ENCODE measurements around the gene RASL11B.
A peak's percentile ranks its signal among the peaks of the same experiment; 100 is the strongest.

Gene RASL11B

DNA sequence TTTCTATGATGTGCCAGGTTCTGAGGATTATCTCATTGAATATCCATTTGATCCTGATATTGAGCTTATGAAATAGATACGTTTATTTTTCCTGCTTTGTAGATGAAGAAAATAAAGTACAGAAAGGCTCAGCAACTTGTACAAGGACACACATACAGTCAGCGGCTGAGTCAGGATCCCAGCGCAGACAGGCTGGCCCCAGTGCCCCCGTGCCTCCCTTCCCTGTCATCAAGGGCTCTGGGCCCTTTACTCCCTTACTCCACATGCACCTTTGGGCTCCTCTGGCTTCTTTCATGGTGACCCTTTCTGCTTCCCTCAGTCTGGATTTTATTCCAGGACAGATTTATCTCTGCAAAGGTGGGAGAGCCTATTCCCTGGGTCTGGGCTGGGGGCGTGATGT, 12.8 kb downstream of the RASL11B start:
- no peak for DNase-seq (ENCODE audit: low spot score)

DNA sequence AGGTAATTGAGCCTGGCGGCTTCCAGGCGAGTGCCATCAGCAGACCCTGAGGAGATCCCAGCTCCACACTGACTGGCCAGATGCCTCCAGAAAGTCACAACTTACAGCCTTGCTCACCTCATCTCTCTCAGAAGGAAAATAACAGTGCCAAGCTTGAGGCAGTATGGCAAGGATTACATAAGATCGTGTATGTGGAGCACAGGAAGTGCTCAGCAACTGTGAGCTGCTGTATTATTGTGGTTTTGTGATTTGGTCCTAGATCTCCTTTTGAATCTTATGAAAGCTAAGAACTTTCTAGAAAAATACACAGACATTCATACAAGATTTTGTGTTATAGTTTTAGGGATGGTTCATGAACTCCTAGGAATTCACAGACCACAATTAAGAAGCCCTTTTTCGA, 14.0 kb downstream of the RASL11B start:
- DNase-seq (ENCODE audit: low spot score) = no peak

DNA sequence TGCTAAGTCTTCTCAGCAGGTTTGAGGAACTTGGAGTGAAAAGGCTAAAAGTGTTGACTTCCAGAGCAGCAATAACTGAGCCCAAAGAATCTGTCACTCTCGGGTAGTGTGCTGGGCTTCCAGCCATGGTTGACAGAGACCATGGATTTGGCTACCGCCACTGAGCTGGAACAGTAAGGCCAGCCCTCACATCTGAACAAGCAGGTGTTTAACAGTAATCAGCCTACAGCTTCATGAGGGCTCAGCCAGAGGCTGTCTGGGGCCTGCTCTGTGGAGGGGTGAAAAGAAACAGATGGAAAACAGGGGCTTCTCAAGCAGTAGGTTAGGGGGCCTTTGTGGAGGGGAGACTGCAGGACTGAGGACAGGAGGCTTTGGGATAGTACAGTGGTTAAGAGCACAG, 14.9 kb downstream of the RASL11B start:
- no peak for DNase-seq (ENCODE audit: low spot score)

- no peak for DNase-seq (ENCODE audit: low spot score)
These were observed 15.6 kb downstream of the RASL11B start for GRCh38 chr4:52877694-52878093.

DNA sequence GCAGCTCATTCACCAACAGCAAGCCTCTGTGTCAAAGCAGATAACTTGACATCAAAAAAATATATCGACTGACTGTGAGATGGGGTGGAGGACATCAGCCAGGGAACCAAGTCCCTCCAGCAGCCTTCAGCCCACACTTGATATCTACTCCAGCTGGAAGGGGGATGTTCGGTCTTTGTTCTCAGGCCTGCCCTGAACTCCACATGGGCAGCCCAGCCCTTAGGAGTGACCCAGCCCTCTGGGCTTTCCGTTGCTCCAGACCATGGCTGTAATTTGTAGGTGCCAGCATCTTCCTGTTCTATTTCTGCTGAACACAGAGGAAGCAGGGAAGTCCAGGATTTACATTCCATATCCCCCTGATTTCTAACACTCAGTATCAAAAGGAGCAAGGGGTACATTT, 17.4 kb downstream of the RASL11B start:
- no peak for DNase-seq (ENCODE audit: low spot score)

- DNase-seq (ENCODE audit: low spot score) = no peak
These were observed 18.9 kb downstream of the RASL11B start for GRCh38 chr4:52880994-52881393.

GRCh38 chr4:52883183-52883621, 21.1 kb downstream of the RASL11B start:
- no peak for DNase-seq (ENCODE audit: low spot score)

DNA sequence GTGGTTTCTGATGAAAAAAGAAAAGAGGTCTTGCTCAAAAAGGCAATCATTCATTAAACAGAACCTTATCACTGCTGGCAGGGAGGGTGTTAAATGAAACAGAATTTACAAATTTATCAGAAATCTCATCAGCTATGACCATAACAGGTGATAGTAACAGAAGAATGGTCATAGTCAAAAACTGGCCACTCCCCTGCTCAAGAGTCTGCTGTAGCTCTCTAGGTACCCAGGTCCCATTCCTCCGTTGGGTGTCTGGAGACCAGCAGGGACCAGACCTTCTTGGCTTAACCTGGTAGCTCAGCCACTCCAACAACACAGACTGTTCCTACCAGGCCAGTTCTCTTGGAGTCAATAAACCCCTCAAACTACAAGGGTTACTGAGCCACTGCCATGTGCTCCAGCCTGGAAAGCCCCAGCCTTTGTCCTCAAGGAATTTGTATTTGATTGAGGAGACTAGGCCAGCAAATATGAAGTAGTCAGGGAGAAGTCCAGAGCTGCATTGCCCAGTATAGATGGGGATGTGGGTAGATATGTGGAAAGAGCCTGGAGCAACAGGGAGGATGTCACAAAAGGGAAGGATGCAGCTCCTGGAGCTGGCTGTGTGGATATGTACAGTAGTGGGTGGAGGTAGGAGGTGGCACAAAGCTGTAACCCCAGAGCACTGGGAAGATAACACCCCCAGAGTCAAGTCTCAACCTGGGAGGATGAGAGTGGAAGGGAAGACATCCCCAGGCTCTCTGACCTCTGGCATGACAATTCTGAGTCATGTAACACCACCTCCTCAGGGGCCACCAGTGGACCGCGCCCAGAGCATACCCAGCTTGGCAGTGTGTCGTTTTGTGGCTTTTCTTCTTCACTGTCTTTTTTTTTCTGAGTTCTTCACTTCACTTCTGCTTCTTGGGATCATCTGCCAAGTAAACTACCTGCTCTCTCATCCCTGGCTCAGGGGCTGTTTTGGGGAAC, 21.9 kb downstream of the RASL11B start:
- DNase-seq (ENCODE audit: low spot score) = no peak

DNA sequence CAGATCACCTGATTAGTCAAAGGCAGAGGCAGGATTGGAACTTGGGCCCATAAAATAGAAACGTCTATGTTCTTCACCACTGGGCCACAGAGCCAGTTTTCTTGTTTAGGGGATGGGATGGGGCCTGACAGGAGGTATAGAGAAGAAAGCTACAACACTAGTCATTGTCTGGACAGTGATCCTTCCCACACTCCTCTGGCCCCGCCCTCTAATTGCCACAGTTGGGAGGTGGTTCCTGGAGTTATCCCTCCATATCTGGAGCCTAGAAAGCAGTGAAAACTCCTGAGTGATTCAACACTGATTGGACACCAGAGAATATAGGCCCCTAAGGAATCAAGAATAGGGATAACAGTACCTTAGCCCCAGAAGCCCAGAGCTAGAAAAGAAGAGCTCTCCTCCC, 22.9 kb downstream of the RASL11B start:
- DNase-seq (ENCODE audit: low spot score) = no peak

DNA sequence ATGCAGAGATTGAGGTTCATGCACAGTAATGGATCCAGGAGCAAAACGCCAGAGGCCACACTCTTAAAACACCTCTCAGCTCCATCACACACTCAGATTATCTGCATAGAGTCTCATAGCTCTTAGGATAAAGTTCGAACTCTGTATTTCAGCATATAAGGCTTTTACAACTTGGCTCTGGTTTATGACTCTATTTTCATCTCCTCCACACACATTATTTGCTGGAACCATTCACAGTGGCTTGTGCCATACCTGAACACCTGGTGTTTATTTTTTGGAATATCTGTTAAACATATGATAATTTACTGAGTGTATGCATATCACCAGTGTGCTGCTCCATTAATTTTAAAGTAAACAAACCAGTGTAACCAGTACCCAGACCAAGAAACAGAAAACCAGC, 27.2 kb downstream of the RASL11B start:
- no peak for DNase-seq (ENCODE audit: low spot score)

DNA sequence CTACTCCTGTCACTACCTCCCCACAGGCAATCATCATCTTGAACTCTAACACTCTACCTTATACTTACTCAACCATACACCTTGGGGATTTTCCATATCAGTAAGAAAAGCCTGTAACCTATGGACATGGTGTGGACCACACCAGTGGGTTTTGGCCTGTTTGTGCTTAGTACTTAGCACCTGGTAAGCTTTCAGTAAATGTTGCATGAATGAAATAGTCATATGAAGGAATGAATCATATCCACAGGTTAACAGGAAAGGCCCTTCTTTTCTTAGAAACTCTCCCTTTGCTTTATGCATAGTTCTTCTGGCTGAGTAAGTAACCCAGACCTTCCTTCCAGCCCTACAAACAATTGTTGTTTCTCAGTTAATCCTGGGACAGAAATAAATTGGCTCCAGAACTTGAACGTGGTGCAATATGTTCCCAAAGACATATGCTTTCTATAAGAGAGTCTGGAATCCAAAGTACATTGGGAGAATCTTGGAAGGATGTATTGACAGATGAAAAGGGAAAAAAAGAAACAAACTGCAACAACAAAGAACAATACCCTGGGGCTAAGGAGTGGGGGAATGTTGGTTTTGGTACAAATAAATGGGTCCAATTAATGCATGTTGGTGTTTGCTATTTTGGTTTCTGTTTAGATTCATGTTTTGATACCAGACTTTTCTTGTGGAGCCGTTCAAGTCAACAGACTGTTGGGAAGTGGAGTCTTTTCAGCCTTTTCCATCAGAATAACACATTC, 27.8 kb downstream of the RASL11B start:
- no peak for DNase-seq (ENCODE audit: low spot score)

DNA sequence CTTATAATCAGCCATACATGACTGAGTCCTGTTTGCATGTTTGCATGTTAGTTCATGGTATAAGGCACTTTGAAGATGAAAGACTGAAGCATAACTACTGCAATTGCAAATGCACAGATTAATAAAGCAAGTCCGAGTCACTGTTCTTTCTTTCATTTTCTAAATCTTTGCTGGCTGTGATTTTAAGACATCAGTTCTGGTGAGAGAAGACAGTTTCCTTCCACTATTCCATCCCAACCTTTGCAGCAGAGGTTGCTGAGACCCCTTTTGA, 28.3 kb downstream of the RASL11B start:
- no peak for DNase-seq (ENCODE audit: low spot score)

- no peak for DNase-seq (ENCODE audit: low spot score)
These were observed 29.6 kb downstream of the RASL11B start for GRCh38 chr4:52891743-52892142.

DNA sequence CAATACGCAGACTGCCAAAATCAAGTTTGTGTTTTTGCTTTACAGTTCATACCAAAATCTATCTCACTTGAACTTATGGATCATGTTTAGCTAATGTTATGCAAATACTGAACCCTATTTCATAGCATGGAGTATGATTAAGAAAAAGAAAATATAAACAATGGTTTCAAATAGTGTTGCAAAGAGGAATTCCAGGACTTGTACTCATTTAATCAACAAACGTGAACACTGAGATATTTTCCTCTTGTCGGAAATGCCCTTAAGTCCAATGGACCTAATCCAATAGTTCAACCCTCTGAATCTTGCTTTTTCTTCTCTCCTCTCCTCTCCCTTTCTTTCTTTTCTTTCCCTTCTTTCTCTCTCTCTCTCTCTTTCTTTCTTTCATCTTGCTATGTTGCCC, 30.8 kb downstream of the RASL11B start:
- no peak for DNase-seq (ENCODE audit: low spot score)

DNA sequence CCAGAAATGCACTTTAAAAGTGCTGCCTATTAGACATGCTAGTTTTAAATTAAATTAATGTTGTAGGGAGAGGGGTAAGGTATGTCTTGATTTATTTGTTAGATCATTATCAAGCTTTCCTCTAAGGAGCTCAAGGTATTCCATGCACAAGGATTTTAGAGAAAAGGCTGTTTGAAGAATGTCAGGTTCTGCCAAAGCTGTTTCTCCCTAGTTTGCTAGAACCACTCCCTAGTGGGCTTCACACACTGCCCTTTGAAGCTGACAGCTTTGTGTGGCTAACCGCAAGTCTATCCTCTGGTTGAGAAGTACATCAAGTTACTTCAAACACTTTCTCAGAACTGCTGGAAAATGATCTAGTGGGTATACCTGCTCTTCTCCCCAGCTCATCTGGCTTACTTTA, 32.3 kb downstream of the RASL11B start:
- DNase-seq (ENCODE audit: low spot score) = no peak

GRCh38 chr4:52903273-52903672, 41.2 kb downstream of the RASL11B start:
- DNase-seq (ENCODE audit: low spot score) = no peak

GRCh38 chr4:52904421-52904820, 42.3 kb downstream of the RASL11B start:
- no peak for DNase-seq (ENCODE audit: low spot score)

GRCh38 chr4:52907510-52907909, 45.4 kb downstream of the RASL11B start:
- DNase-seq (ENCODE audit: low spot score) = no peak

- DNase-seq (ENCODE audit: low spot score) = no peak
These were observed 48.0 kb downstream of the RASL11B start for GRCh38 chr4:52910115-52910514.

DNA sequence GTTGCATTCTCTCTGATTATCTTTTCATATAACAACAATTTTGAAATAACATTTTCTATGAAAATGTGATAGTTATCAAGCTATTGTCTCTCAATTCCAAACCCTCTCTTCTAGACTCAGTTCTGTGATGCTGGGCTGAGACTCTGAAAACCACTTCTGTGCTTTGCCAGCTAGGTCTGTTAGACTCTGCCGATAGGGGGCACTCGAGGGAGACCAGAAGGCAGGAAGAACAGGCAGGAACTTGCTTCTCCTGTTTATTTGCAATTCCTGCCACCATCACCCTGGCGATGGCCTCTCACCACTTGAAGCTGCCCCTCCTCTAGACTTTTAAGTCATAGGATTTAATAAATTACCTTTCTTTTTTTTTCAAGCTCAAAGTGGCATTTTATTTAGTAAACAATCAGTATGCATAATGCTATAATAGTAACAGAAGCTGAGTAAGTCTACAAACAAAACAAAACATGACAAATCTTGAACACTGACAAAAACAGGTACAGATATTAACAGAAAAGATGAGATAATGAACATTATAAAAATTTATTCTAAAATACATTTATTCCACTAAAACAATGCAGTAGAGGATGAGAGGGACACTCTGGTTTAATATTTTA, 49.7 kb downstream of the RASL11B start:
- DNase-seq (ENCODE audit: low spot score) = peak; percentile 53

DNA sequence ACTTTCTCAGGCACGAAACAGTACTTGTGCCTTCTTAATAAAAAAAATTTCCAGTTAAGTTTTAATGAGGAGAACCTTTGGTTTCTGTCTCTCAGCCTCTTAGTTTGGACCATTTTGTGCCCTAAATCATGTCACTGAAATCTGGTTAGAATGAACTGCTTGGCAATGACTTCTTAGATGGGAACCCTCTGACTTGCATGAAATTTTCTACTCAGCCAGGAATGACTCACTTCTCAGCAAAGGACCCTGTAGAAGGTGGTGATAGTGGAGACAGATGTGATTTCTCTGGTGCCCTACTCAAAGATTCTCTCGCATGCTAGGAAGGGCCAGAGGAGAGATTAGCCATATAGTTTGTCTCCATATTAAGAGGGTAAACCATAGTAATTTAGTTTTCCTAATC, 50.5 kb downstream of the RASL11B start:
- DNase-seq (ENCODE audit: low spot score) = no peak

- DNase-seq (ENCODE audit: low spot score) = no peak
These were observed 52.0 kb downstream of the RASL11B start for GRCh38 chr4:52914051-52914605.

DNA sequence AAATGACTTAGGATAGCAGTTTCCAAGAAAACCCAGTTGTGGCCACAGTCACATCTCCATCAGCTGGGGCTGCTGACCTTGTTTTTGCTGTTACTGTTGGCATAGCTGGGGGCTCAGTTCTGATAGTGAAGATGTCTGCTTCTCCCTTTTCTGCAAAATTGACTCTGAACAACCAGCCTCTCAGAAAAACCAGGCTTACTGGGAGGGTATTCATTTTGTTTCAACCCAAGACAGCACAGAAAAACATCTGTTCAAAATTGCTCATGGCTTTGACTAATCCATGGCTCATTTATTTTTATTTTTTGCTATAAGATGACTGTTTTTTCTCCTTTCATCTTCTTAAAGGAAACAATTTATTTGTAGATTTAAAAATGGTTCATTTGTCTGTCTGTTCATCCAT, 53.1 kb downstream of the RASL11B start:
- no peak for DNase-seq (ENCODE audit: low spot score)

Measured in hematopoietic multipotent progenitor cell treated with erythropoietin and hydrocortisone succinate and interleukin-3 and kit ligand, for 15 days (in vitro differentiated cells).